Body of pancreas (tissue), 4 donors: ENCODE results near the gene MCTP1.

Experiments used
- POLR2A ChIP-seq, 3 donors: fragments of 450-650 bp; IDR thresholded peaks; one replicate each; pipeline ENCODE4 v1.6.1; 2016; ENCODE audit warnings: antibody characterized with exemption in 3 of 3, mild to moderate bottlenecking in 2 of 3
- TF ChIP-seq, protein P1 (sequence below), 7 experiments: fragments of 450-650 bp in 4 of 7; fragments of 200-600 bp in 3 of 7; sonication (generic) in 3 of 7; IDR thresholded peaks; one replicate each; pipeline ENCODE4 v1.5.1; 2016 to 2019; ENCODE audit warnings: antibody characterized with exemption in 7 of 7

DNA sequence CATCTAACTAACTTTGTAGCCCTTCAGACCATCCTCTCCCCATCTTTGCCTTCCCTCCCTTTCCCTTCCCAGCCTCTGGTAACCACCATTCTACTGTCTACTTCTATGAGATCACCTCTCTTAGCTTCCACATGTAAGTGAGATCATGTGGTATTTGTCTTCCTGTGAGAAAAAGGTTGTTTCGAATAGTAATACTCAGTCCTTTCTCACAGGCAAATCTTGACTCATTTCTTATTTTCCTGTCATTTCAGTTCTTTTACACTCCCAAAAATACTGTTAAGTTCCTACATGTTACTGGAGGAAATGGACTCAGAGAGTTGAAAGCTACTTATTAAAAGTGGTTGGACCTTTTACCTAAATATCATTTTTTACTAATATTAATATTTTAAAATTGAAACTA, 584.3 kb downstream of the MCTP1 start:
- TF ChIP-seq, protein P1, sequence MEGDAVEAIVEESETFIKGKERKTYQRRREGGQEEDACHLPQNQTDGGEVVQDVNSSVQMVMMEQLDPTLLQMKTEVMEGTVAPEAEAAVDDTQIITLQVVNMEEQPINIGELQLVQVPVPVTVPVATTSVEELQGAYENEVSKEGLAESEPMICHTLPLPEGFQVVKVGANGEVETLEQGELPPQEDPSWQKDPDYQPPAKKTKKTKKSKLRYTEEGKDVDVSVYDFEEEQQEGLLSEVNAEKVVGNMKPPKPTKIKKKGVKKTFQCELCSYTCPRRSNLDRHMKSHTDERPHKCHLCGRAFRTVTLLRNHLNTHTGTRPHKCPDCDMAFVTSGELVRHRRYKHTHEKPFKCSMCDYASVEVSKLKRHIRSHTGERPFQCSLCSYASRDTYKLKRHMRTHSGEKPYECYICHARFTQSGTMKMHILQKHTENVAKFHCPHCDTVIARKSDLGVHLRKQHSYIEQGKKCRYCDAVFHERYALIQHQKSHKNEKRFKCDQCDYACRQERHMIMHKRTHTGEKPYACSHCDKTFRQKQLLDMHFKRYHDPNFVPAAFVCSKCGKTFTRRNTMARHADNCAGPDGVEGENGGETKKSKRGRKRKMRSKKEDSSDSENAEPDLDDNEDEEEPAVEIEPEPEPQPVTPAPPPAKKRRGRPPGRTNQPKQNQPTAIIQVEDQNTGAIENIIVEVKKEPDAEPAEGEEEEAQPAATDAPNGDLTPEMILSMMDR (IDR thresholded peaks at IDR 0.05): no peak
- TF ChIP-seq POLR2A (IDR thresholded peaks at IDR 0.05): no peak
